GM12864 (cell line): Measurements from ENCODE around the gene GALNT18.

Experiments used
- DNase-seq: peaks from one replicate; pipeline ENCODE4 v3.0.0-alpha.2; 2011; ENCODE audit warnings: low read depth
- H3K4me3 ChIP-seq: 2 replicates; pipeline ENCODE4 v1.5.1; 2011; ENCODE audit warnings: mild to moderate bottlenecking, low read depth, low read length, control low read depth
- CTCF ChIP-seq: IDR thresholded peaks from 2 replicates; pipeline ENCODE4 v1.5.1; 2011; ENCODE audit warnings: low read depth, mild to moderate bottlenecking, moderate library complexity, low read length, control low read depth, inconsistent platforms; ENCODE audit errors: missing control alignments

Gene GALNT18

GRCh38 chr11:11272254-11272653, 349.6 kb downstream of the GALNT18 start:
- no peak overlapping the region for H3K4me3 ChIP-seq
- no peak for TF ChIP-seq CTCF
- DNase-seq = no peak

- H3K4me3 ChIP-seq = no peak overlapping the region
- no peak for DNase-seq
- TF ChIP-seq CTCF = no peak
Observed at GRCh38 chr11:11270236-11270775, 351.5 kb downstream of the GALNT18 start.

- DNase-seq = no peak
- no peak overlapping the region for H3K4me3 ChIP-seq
- TF ChIP-seq CTCF = no peak
Observed at GRCh38 chr11:11268706-11269105, 353.1 kb downstream of the GALNT18 start.

- no peak for TF ChIP-seq CTCF
- DNase-seq = no peak
- H3K4me3 ChIP-seq = no peak overlapping the region
Observed at GRCh38 chr11:11268119-11268518, 353.7 kb downstream of the GALNT18 start.

GRCh38 chr11:11267312-11267711, 354.5 kb downstream of the GALNT18 start:
- no peak for TF ChIP-seq CTCF
- DNase-seq = no peak

GRCh38 chr11:11265994-11266606, 355.7 kb downstream of the GALNT18 start:
- H3K4me3 ChIP-seq = no peak overlapping the region
- TF ChIP-seq CTCF = peak; percentile 91
- DNase-seq = no peak

More at GRCh38 chr11:11267312-11267711, 354.5 kb downstream of the GALNT18 start:
- H3K4me3 ChIP-seq = no peak overlapping the region

GRCh38 chr11:11265320-11265719, 356.5 kb downstream of the GALNT18 start:
- TF ChIP-seq CTCF = no peak
- no peak for DNase-seq
- H3K4me3 ChIP-seq = no peak overlapping the region
